Stimulated activated CD4-positive, alpha-beta T cell treated with anti-CD3 and anti-CD28 coated beads, Interleukin-2, amount 100 ng/mL, for 24 hours (primary cell): ENCODE data around the gene PIK3R1.
A peak's percentile ranks its signal among the peaks of the same experiment; 100 is the strongest.

ENCODE experiments used
- DNase-seq, 2 donors: peaks; one replicate each; pipeline ENCODE4 v3.0.0-alpha.2; 2020

The PIK3R1 gene

DNA sequence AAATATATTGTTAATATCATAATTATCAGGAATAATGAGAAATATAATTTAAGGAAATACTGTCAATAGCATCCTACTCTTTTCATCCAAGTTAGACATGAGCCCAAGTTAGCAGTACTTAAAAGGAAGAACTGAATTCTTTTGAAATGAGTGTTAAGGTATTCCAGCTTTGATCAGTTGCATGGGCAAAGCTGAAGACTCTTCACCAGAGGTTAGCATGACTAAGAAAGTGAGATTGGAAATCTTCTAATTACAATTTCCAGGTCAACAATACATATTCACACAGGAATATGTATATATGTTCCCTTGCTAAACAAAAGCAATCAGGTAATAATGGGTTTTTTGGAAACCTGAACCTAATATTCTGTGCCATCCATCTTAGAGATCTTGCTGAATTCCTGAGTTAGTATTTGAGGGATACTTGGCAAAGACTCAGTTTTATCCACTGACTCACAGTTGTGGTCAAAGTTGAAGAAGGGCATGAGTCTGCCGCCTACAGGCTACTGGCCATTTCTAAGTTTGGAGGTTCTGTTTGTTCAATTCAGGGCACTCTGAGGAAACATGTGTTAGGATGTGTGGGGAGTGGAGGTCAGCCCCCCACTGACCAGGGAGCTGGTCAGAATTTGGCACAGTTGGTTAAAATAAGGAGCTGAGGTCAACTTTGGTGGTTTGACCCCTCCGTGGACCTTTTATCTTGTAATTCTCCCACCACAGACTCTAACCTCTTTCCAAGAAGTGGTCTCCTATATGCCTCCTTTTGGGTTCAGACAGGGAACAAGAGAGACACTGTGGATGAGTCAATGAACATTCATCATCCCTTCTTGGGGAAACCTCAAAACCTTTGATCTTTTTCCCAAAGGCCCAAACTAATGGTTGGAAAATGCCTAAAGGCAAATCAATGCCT is 118.3 kb downstream of the PIK3R1 start:
- no peak for DNase-seq

DNA sequence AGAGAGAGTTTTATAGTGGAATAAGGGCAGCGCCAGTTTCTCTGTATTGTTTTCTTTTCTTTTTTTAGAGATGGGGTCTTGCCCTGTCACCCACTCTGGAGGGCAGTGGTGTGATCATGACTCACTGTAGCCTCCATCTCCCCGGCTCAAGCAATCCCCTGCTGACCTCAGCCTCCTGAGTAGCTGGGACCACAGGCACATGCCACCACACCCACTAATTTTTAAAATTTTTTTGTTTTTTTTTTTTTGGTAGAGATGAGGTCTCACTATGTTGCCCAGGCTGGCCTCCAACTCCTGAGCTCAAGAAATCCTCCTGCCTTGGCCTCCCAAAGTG is 119.0 kb downstream of the PIK3R1 start:
- DNase-seq: no peak

DNA sequence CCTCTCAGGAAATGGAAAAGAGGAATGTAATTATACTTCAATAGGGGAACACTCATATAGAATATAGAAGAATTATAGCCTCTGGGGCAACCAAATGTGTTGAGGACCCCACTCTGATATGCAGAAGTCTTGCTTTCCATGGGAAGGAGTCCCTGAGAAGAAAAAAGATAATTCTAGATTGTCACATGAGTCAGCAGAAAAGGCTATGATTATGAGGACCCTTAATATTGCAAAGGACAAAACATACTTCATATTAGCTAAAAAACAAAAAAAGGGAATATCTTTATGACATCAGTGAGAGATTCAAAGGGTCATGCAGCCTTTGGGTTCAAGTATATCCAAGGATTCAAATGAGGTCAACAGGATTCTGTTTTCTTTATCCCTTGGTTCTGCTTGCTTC is 119.5 kb downstream of the PIK3R1 start:
- no peak for DNase-seq

DNA sequence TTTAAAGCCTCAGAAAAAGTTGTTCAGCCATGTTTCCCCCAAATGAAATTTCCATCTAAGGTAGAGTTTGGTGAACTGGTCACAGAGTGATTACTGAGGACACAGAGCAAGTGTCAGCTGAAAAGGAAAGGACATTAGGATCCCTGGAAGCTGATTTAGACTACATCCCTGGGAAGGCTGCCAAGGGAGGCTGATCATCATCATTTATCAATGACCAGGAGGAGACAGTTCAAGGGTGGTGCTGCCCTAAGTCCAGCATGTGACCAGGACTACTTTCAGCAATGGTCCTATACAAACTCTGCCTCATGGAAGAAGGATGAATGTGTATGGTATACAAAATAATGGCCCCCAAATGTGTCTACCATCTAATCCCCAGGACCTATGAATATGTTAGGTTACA is 120.6 kb downstream of the PIK3R1 start:
- no peak for DNase-seq

DNA sequence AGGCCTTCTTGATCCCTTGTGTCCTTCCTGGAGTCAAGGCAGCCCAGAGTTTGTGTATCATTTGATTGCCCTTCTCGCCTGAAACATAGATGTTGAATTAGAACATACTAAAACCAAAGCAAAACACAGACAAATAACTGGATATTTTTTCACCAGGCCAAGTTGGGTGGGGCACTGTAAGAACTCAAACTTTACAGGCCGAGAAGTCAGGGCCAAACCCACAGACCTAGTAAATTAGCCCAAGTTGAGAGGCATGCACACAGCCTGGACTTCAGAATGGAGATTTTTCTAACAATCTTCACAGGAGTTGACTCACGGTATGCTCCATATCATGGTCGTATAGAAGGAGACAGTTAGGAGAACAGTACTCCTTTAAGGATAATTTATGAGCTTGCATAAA is 121.7 kb downstream of the PIK3R1 start:
- DNase-seq: no peak

DNA sequence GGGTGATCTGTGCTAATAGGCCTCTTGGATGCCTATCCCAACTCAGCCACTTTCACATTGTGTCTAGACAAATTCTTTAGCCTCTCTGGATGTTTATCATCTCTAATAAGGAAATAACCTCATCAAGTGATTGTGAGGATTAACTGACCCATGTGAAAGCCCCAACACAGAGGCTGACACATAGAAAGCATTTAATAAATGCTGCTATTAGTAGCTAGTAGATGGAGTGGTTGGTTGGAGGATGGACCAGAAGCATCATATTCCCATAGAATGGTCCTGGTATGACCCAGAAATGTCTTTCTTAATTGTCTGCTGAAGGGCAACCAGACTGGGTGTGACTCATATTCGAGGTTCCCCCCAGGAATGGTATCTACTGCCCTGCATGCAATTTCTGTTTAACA is 124.4 kb downstream of the PIK3R1 start:
- DNase-seq: no peak

DNA sequence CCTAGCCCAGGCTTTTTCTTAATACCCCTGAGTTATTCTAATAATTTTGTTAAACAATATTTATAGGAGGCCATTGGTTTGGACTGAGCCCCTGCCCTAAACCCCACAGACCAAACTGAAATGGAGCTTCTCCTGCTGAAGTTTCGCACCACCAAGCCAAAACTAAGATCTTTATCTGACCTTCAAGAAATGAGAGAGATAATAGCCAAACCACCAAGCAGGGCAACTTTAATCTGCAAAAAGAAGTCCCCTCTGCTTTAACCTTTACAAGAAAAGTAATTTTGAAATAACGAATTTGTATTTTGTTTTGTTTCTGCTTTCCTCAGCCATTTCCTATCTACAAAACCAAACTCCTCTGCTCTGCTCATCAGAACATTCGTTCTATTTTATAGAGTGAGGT is 125.5 kb downstream of the PIK3R1 start:
- DNase-seq: no peak

DNA sequence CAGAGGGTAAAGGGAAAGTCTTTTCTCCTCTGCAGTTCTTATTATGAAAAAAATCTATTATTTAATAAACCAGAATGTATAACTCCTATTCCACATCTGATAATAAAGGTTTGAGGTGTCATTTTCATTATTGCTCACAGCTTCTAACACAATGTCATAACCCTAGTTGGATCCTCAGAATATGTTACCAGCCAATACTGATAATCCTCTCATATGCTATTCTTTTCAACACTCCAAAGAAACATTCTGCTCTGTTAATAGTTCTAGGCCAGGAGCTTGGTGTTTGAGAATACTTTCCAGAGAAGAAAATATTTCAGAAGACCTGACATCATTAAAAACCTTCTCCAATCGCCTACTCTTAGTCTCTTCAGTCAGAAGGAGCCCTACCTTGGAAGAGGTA is 127.1 kb downstream of the PIK3R1 start:
- DNase-seq: no peak

DNA sequence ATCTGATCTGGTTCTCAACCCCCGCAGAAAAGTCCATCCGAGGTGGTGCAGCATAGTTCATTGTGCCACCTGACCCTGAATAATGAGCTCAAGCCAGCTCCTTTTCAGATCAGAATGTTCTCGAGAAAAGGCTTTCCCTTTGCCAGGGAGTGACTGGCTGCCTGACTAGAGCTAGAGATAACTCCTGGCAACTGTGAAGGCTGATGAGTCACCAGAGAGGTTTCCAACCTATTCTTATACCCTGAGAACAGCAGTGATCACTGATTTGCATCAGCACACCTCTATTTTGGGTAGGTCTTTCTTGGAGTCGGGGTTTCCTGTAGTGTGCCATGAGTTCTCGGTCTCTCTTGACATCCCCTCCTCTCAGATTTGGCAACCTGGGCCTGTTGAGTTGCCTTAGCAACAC is 127.9 kb downstream of the PIK3R1 start:
- DNase-seq: peak in 1 of 2 donors; percentile 7

DNA sequence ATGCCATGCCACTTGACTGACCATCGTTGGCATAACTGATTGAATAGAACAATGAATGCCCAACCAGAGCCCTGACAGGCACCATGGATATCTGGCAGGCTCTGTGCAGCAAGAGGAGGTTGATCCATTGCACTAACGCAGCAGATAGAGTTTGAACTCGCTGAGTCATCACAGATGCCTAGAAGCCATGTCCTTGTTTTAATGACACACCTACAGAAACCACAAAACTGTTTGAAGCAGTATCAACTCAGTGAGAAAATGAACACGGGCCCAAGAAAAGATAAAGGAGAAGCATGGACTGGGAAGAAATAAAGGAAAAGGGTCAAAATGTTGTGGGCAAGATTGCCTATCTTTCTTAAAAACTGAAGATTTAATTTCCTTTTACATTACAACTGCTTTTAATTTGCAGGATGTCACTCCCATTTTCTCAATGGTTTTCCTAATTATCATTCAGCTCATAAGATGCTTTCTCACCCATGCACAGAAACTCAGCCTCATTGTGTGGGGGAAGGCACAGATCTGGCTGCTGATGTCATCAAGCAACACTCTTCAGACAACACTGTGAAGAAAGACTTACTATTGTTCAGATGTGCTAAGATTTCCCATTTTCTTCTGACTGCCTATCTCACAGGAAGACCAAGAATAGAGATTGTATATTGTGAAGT is 129.0 kb downstream of the PIK3R1 start:
- peak; percentile 14 to 33 for DNase-seq

DNA sequence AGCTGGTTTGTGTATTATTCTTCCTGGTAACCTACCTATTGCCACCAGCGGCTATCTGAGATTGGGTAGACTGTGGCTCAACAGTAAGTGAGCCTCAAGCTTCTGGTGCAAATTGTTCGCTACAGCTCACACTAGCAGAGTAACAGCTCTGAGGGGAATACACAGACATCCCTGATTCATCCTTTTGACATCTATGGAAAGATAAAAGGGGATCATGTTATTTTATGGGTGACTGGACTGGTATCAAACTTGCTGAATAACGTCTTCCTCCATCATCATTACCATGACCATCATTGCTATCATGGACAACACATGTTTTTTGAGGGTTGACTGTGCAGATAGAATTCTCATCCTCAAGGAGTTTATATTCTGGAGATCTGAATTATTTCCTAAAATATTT is 129.6 kb downstream of the PIK3R1 start:
- no peak for DNase-seq

DNA sequence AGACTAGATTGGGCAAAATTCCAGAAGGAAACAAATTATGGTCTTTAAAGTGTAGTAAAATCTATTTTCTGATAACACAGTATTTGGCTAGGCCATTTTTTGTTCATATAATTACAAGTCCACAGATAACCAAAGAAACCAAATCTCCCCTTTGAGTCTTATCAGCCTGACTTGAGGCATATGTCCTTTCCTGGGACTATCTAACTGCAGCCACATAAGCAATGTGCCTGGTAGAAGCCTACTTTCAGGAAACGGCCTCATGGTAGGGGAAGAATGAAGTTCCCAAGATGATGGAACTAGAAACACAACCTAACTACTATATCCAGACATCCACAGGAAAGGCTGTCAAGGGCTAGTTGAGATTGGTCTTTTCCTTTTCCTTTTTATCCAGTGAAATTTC is 130.0 kb downstream of the PIK3R1 start:
- no peak for DNase-seq

DNA sequence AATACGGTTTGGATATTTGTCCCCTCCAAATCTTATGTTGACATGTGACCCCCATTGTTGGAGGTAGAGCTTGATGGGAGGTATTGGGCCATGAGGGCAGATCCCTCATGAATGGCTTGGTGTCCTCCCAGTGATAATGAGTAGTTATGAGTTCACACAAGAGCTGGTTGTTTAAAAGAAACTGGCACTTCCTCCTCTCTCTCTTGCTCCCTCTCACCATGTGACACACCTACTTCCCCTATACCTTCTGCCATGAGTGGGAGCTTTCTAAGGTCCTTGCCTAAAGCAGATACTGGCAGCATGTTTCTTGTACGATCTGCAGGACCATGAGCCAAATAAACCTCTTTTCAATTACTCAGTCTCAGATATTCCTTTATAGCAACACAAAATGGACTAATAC is 132.0 kb downstream of the PIK3R1 start:
- DNase-seq: no peak

DNA sequence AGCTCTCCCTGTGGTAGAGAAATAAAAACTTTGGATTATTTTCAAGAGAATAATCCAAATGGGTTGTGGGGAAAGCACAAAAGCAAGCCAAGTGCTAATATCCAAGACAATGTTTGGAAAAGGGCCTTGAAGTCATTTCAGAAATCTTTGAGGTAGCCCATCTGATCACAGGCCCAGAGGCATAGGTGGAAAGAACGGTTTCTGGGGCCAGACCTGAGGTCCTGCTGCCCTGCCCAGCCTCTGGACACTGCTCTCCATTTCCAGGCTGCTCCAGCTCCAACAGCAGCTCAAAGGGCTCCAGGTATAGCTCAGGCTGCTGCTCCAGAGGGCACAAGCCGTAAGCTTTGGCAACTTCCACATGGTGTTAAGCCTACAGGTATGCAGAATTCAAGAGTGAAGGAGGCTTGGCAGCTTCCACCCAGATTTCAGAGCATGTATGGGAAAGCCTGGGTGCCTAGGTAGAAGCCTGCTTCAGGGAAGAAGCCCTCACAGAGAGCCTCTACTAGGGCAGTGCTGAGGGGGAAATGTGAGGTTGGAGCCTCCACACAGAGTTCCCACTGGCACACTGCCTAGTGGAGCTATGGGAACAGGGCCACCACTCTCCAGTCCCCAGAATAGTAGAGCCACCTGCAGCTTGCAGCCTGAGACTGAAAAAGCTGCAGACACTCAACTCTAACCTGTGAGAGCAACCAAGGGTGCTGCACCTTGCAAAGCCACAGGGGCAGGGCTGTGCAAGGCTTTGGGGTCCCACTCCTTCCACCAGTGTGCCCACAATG is 133.1 kb downstream of the PIK3R1 start:
- DNase-seq: no peak

DNA sequence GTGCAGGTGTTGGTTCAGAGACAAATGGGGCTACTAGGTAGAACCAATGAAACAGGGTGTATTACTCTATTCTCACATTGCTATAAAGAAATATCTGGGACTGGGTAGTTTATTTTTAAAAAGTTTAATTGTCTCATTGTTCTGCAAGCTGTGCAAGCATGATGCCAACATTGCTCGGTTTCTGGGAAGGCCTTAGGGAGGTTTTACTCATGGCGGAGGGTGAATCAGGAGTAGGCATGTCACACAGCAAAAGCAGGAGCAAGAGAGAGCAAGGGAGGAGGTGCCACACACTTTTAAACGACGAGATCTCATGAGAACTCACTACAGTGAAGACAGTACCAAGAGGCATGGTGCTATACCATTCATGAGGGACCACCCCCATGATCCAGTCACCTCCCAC is 134.6 kb downstream of the PIK3R1 start:
- DNase-seq: no peak
